ENCODE data around the gene SCYGR8.

Gene SCYGR8

GRCh38 chr2:227793148-227793712 lies 47.5 kb downstream of the SCYGR8 start:
- TF ChIP-seq CTCF (conservative IDR thresholded peaks at IDR 0.05; ENCODE audit: low read depth, low read length), result no peak
- Histone ChIP-seq H3K4me2 (no peak overlapping the region), H3K27ac (no peak overlapping the region), H2AFZ (ENCODE audit: low read depth) (no peak overlapping the region), H3K4me1 (ENCODE audit: low read depth, poor library complexity, severe bottlenecking) (no peaks in the 10 kb centered on the region), H3K36me3 (ENCODE audit: insufficient read depth) (no peaks in the 10 kb centered on the region), H3K4me3 (IDR thresholded peaks at IDR 0.05; ENCODE audit: insufficient read depth, low read depth, low read length) (no peak overlapping the region), H3K79me2 (ENCODE audit: insufficient read depth, low read depth) (no peaks in the 10 kb centered on the region), H3K9ac (no peak overlapping the region), H4K20me1 (ENCODE audit: insufficient read depth) (no peaks in the 10 kb centered on the region), H3K27me3 (ENCODE audit: insufficient read depth, low read depth) (no peaks in the 10 kb centered on the region)

Data from KMS-11 (cell line).